ENCODE results near the gene CDH26.
"Not testable (repeated sequence)": the region's sequence is repeated elsewhere in the genome, so short reads cannot be mapped to it uniquely, and the experiment has no call there.

The CDH26 gene

GRCh38 chr20:60038400-60039008, 80.3 kb downstream of the CDH26 start:
- DNase-seq (ENCODE audit: extremely low spot score, insufficient read length, low read depth) (no peak), FAIRE-seq (no peak)

DNA sequence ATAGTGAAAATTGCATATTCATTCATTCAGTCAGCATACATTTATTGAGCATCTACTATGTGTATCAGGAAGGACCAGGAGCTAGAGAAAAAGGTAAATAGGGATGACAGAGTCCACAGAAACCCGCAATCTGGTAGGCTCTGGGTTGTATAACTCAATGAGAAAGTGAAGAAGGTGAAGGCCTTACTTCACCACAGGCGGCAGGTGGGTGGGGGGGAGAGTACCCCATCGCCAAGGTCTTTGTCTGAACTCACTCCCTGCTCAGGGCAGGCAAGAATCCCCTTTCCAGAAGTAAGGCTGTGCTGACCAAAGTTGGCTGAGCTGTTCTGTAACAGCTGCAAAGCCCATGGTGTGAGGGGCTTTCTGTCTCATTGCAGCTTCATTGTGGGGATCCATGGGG, 81.3 kb downstream of the CDH26 start:
- DNase-seq (ENCODE audit: extremely low spot score, insufficient read length, low read depth) (no peak), FAIRE-seq (no peak)

DNA sequence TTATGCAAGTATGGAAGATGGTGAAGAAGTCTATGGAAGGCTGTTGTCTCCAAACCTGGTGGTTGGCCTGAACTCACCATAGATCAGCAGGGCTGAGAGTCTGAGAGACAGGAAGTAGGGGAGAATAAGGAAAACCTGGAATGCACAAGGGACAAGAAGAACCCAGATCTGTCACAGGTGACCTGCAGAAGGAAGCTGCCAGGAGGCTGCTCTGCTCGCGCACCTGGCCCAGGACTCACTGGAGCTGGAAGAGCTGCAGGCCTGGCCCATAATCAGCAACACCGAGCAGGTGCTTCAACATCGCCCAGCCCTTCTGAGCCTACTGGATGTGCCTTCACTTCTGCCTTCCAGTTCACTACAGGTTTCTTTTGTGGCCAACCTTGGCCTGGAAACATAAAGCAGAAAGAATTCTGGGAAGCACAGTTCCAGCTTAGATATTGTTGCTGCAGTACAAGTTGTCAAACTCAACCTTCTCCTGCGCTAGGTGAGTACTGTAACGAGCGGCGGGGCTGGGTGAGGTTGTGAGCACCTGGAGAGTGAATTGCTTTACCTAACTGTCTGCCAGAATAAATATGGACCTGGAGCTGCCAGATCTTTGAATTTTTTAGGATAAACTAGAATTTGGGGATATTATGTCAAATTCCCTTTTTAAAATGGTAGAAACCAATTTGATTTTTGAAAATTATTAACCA, 82.4 kb downstream of the CDH26 start:
- FAIRE-seq: no peak
- no peak for DNase-seq (ENCODE audit: extremely low spot score, insufficient read length, low read depth)

- not testable (repeated sequence) for FAIRE-seq
Observed at GRCh38 chr20:60041436-60042165, 83.4 kb downstream of the CDH26 start.

DNA sequence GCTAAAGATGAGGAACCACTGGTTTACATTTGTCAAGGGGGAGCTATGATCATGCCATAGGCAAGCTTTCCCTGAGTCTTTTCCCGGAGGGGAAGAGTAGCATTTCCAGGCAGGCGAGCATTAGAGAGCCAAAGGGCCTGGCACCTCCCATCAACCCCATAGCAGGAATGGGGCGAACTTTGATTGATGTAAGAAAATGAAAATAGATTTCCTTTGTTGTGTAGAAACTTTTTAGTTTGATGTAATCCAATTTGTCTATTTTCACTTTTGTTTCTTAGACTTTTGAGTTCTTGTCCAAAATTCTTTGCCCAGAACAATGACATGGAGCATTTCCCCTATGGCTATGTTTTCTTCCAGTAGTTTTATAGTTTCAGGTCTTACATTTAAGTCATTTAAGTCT, 85.2 kb downstream of the CDH26 start:
- no peak for FAIRE-seq
- DNase-seq (ENCODE audit: extremely low spot score, insufficient read length, low read depth): no peak

More at GRCh38 chr20:60041436-60042165, 83.4 kb downstream of the CDH26 start:
- not testable (repeated sequence) for DNase-seq (ENCODE audit: extremely low spot score, insufficient read length, low read depth)

DNA sequence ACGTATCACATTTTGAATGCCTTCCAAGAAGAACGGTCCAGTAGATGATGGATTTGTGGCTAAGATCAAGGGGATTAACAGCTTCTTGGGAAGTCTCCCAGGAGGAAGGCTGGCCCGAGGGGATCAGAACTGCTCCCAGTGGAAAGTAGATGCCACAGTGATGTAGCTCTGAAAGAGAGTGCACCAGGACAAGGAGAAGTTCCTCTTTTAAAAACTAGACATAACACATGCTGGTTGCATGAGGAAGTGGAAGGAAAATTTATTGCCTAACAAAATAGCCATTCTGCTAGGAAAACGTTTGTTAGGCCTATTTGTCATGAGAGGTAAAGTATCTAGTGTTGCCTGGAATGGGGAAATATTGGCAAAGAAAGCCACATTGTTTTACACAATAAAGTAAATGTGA, 87.8 kb downstream of the CDH26 start:
- DNase-seq (ENCODE audit: extremely low spot score, insufficient read length, low read depth): no peak
- no peak for FAIRE-seq

GRCh38 chr20:60046436-60046835, 88.2 kb downstream of the CDH26 start:
- no peak for DNase-seq (ENCODE audit: extremely low spot score, insufficient read length, low read depth)
- FAIRE-seq: no peak

- no peak for FAIRE-seq
- DNase-seq (ENCODE audit: extremely low spot score, insufficient read length, low read depth): no peak
Observed at GRCh38 chr20:60046860-60047259, 88.6 kb downstream of the CDH26 start.

DNA sequence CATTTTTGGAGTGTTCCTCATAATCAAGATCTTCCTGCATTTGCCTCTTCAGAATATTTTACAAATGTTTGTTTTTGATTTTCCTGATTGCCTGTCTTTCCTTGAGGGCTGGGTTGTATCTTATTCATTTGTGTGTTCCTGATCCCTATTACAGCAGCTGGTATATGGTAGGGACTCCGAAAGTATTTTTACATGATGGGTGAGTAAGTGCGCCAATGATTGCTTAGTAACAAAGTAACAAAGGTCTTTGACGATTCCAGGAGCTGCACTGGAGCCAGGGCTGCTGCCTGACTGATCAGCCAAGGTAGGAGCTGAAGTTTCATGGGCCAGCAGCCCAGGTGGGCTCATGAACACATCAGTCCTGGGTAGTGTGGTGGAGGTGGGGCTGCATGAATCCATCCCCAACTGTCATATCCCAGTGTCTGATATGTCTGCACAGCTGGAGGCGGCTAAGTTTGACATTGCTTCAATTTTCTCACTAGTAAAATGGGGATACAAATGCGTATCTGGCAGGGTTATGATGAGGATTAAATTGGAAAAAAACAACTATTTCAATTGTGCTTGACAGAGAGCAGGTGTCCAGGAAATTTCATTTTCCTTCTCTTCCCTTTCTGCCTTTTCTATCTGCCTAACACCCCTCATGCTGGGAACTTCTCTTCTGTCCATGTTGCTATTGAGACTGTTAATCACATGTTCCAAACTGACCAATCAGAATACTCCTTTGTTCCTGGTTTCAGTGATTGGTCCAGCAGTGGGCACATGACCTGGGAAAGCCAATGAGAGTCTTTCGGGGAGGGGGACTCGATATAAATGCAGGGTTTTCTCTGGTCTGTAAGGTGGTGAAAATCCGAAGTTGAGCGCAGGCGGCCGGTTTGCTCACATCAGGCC, 90.7 kb downstream of the CDH26 start:
- DNase-seq (ENCODE audit: extremely low spot score, insufficient read length, low read depth): no peak

GRCh38 chr20:60049601-60050000, 91.4 kb downstream of the CDH26 start:
- no peak for DNase-seq (ENCODE audit: extremely low spot score, insufficient read length, low read depth)
- no peak for FAIRE-seq

More for the DNA sequence above, 90.7 kb downstream of the CDH26 start:
- FAIRE-seq: no peak

- DNase-seq (ENCODE audit: extremely low spot score, insufficient read length, low read depth): no peak
- FAIRE-seq: no peak
Observed at GRCh38 chr20:60050193-60050947, 92.1 kb downstream of the CDH26 start.

GRCh38 chr20:60051911-60052310, 93.7 kb downstream of the CDH26 start:
- FAIRE-seq: no peak

GRCh38 chr20:60052322-60052721, 94.1 kb downstream of the CDH26 start:
- no peak for FAIRE-seq
- DNase-seq (ENCODE audit: extremely low spot score, insufficient read length, low read depth): no peak

More at GRCh38 chr20:60051911-60052310, 93.7 kb downstream of the CDH26 start:
- no peak for DNase-seq (ENCODE audit: extremely low spot score, insufficient read length, low read depth)

DNA sequence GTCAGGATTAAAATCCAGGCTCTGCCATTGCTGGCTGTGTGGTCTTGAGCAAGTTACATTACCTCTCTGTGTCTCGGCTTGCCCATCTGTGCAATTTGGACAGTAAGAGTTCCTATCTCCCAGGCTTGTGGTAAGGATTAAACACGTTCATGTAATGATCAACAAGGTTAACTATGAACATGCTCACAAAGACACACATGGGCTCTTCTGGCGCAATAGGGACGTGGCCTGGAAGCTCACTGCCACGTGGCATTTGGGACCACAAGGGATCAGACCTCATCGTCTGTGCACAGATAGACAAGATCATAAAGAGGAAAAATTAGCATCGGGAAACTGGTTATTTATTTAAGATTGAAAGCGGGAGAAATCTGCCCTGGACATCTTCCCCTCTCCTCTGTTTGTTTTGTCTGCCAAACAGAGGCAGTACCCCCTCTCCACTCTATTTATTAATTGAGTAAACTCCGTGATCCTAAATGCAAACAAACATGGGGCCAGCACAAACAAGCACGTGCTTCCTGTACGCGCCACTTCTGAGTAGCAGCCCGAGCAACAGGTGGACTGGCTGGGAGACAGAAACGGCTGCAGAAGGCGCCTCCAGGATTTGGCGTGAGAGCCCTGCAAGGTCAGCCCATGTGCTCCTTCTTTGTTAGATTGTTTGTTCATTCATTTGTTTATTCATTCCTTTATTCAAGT, 95.0 kb downstream of the CDH26 start:
- no peak for DNase-seq (ENCODE audit: extremely low spot score, insufficient read length, low read depth)
- no peak for FAIRE-seq

- no peak for DNase-seq (ENCODE audit: extremely low spot score, insufficient read length, low read depth)
- no peak for FAIRE-seq
Observed at GRCh38 chr20:60053818-60054190, 95.6 kb downstream of the CDH26 start.

DNA sequence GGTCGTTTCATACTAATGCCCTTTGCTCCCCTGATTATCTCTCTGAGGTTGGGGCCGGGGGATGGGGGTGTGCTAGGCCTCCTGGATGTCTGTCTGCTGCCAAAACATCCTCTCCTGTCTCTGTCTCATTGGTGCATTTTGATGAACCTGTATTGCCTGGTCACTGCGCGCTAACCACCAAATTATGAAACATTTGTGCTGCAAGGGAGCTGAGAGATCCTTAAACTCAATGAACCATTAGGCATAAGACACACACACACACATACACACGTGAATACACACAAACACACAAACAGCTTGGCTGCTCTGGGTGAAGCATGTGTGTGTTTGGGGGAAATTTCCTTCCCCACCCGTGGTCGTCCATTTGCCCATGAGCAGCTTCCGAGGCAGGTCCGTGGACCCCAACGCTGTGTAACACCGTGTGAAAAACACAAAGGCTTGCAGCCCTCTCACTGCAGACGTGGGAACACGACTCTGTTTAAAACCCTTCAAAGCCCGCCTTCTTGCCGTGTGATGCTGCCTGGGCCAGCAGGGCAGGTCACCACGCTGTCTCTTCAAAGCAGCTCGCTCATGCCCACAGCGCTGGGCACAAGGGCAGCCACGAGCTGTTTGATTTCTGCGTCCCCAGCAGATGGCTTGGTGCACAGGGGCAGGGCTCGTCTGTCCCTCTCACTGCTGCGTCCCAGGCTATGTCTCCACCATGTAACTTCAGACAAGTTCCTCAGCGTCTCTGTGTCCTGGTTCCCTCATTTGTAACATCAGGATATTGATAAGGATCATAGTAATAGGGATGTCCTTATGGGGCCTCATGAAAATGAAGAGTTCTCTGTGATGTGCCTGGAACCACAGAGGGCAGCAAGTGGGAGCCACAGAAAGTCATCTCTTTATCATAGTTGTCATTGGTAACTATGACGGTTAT, 96.8 kb downstream of the CDH26 start:
- DNase-seq (ENCODE audit: extremely low spot score, insufficient read length, low read depth): no peak
- FAIRE-seq: no peak

DNA sequence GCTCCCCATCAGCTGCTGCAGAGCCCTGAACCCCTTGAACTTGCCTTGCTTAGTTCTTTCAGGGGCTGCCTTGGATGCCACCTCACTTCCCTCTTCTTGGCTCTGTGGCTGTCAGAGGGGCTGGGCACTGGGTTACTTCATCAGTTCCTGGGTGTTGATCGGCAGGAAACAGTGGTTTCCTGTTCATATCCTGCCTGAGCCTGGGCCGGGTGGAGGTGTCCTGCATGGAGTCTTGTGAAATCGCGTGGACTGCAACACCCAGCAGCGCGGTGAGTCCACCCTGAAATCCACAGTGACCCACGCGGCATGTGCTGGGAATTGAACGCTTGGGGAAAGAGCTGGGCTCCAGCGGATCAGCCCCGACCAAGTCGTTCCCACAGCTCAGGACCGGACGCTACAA, 97.5 kb downstream of the CDH26 start:
- no peak for DNase-seq (ENCODE audit: extremely low spot score, insufficient read length, low read depth)
- no peak for FAIRE-seq
